Endodermal cell (in vitro differentiated cells): ENCODE data around the gene MACROH2A1. TPM values are rescaled to one million over a fixed set of nuclear protein-coding genes. Genes with fewer than 3 reads are reported as not detected.

Experiments used
- DNase-seq: peaks from one replicate; pipeline ENCODE4 v3.0.0-alpha.2; 2017
- H3K27ac ChIP-seq: 2 replicates; pipeline ENCODE4 v1.5.1; 2013; ENCODE audit warnings: mild to moderate bottlenecking, low read depth, low read length, moderate library complexity
- H3K27me3 ChIP-seq: 2 replicates; pipeline ENCODE4 v1.6.1; 2013; ENCODE audit warnings: mild to moderate bottlenecking, low read length, moderate library complexity; ENCODE audit not compliant: insufficient read depth, control insufficient read depth, poor library complexity, severe bottlenecking
- H3K36me3 ChIP-seq: 2 replicates; pipeline ENCODE4 v1.7.0; 2013; ENCODE audit warnings: mild to moderate bottlenecking, low read length, moderate library complexity; ENCODE audit not compliant: control insufficient read depth, insufficient read depth
- H3K4me1 ChIP-seq: one replicate; pipeline ENCODE4 v1.7.0; 2013; ENCODE audit warnings: low read length; ENCODE audit not compliant: control insufficient read depth, insufficient read depth
- H3K4me3 ChIP-seq: 2 replicates; pipeline ENCODE4 v1.5.1; 2013; ENCODE audit warnings: mild to moderate bottlenecking, low read length, moderate library complexity
- H3K9ac ChIP-seq: 2 replicates; pipeline ENCODE4 v1.6.1; 2013; ENCODE audit warnings: mild to moderate bottlenecking, low read length, moderate library complexity; ENCODE audit not compliant: poor library complexity, severe bottlenecking; ENCODE audit errors: extremely low read depth
- H3K9me3 ChIP-seq: 2 replicates; pipeline ENCODE4 v1.6.1; 2013; ENCODE audit warnings: mild to moderate bottlenecking, low read length, moderate library complexity; ENCODE audit not compliant: control insufficient read depth
- H3K27ac Mint-ChIP-seq: 2 replicates; pipeline ENCODE4 v1.8.0; 2020; ENCODE audit warnings: mixed read lengths
- H3K27me3 Mint-ChIP-seq: 2 replicates; pipeline ENCODE4 v1.8.0; 2021; ENCODE audit warnings: mild to moderate bottlenecking, mixed read lengths; ENCODE audit not compliant: insufficient read depth
- H3K36me3 Mint-ChIP-seq: 2 replicates; pipeline ENCODE4 v1.8.0; 2020; ENCODE audit warnings: low read depth, mixed read lengths
- H3K4me1 Mint-ChIP-seq: 2 replicates; pipeline ENCODE4 v1.8.0; 2020; ENCODE audit warnings: mixed read lengths
- H3K4me3 Mint-ChIP-seq: 2 replicates; pipeline ENCODE4 v1.8.0; 2020; ENCODE audit warnings: mild to moderate bottlenecking, moderate library complexity, mixed read lengths
- H3K9me3 Mint-ChIP-seq: 2 replicates; pipeline ENCODE4 v1.8.0; 2020; ENCODE audit warnings: mild to moderate bottlenecking, mixed read lengths
- CTCF ChIP-seq: fragments of 200-600 bp; sonication (generic); conservative IDR thresholded peaks from 2 replicates; pipeline ENCODE4 v1.5.0; 2021; ENCODE audit warnings: antibody characterized with exemption, mild to moderate bottlenecking
- WGBS, 2 experiments: methylation state at CpG; one replicate each; pipeline versions ENCODE4 v1.1.5 to v1.1.7; 2013; ENCODE audit warnings: missing lambda C conversion rate in 2 of 2, mixed read lengths in 1 of 2; ENCODE audit not compliant: insufficient coverage in 1 of 2, insufficient read length in 1 of 2; 5-methylcytosine and 5-hydroxymethylcytosine counted together
- long read RNA-seq, 4 experiments: library from polyadenylated mRNA in 2 of 4; library from RNA in 1 of 4; library from capped mRNA in 1 of 4; stranded (forward) in 3 of 4; unstranded in 1 of 4; transcript quantifications; one replicate each; pipeline ENCODE4 v2.0.0, GENCODE V29; 2020 to 2021; ENCODE audit warnings: inconsistent platforms in 1 of 4
- polyA plus RNA-seq, 2 experiments: library from polyadenylated mRNA; stranded (reverse); fragments of 50-300 nt; gene quantifications; one replicate each; pipeline ENCODE4 v1.2.3, GENCODE V29; 2013
- total RNA-seq, 2 donors: library from RNA; stranded (reverse); fragmentation: NEBNext Ultra II Directional in 1 of 2; extraction: Animal tissue kit (Norgen Biotek cat#: 25700) in 1 of 2; gene quantifications; 2 replicates in 1 of 2; 3 replicates in 1 of 2; pipeline ENCODE4 v1.2.1, GENCODE V29; 2021

MACROH2A1 gene
- total RNA-seq, result 100 to 1,000 TPM; 256 to 288 TPM
- 253 TPM for polyA plus RNA-seq (2013, experiment 1 of 2)
- 265 TPM for polyA plus RNA-seq (2013, experiment 2 of 2)
- long read RNA-seq, experiment 1, full-length matches to known transcripts, result 42 of 107 reads
- long read RNA-seq, experiment 1, partial matches to known transcripts, result 13 of 107 reads
- long read RNA-seq, experiment 1, other reads (novel, unspliced or antisense), result 52 of 107 reads
- long read RNA-seq, experiment 2, full-length matches to known transcripts, result 174 of 429 reads
- long read RNA-seq, experiment 2, partial matches to known transcripts, result 10 of 429 reads
- long read RNA-seq, experiment 2, other reads (novel, unspliced or antisense), result 245 of 429 reads
- long read RNA-seq, experiment 3, transcript H2AFY-217 (9 exons, 2,789 nt), result major isoform, 63 of 238 reads
- long read RNA-seq, experiment 3, transcript H2AFY-201 (9 exons, 1,881 nt), result minor isoform, 9 of 238 reads
- long read RNA-seq, experiment 3, transcript H2AFY-215 (9 exons, 1,314 nt), result minor isoform, 7 of 238 reads
- long read RNA-seq, experiment 3, partial matches to known transcripts, result 9 of 238 reads
- long read RNA-seq, experiment 3, other reads (novel, unspliced or antisense), result 150 of 238 reads
- long read RNA-seq, experiment 4, transcript H2AFY-201 (9 exons, 1,881 nt), result minor isoform, 5 of 244 reads
- long read RNA-seq, experiment 4, transcript H2AFY-207 (2 exons, 2,769 nt), result minor isoform, 8 of 244 reads
- long read RNA-seq, experiment 4, transcript H2AFY-217 (9 exons, 2,789 nt), result major isoform, 19 of 244 reads
- long read RNA-seq, experiment 4, partial matches to known transcripts, result 149 of 244 reads
- long read RNA-seq, experiment 4, other reads (novel, unspliced or antisense), result 55 of 244 reads

GRCh38 chr5:135398855-135399793 is at the start of gene MACROH2A1:
Gene MACROH2A1, minus strand, starts transcription at chr5:135399231. Its CDS starts 10,138 bp downstream, at chr5:135389093.
- peak; percentile 15 for TF ChIP-seq CTCF
- H3K27ac ChIP-seq, result peak within 1 kb of the TSS; percentile 77
- Mint-ChIP-seq H3K27ac (peak within 1 kb of the TSS; percentile 94), H3K9me3 (no peaks in the 10 kb centered on the region), H3K4me3 (peak within 1 kb of the TSS; percentile 78), H3K27me3 (peaks cover 25% of the 10 kb centered on the region), H3K4me1 (peaks cover 53% of the 10 kb centered on the region), H3K36me3 (peaks cover 3% of the 10 kb centered on the region)
- H3K4me3 ChIP-seq, result peak within 1 kb of the TSS; percentile 85
- peak within 1 kb of the TSS; percentile 89 for H3K9ac ChIP-seq
- no peaks in the 10 kb centered on the region for H3K27me3 ChIP-seq
- H3K4me1 ChIP-seq, result peaks cover 13% of the 10 kb centered on the region
- 0% methylated on average over 41 to 109 of the region's 109 CpGs for WGBS, 2 experiments
- H3K9me3 ChIP-seq, result no peaks in the 10 kb centered on the region
- DNase-seq, result peak; percentile 91
- H3K36me3 ChIP-seq, result no peaks in the 10 kb centered on the region

GRCh38 chr5:135448071-135448739 is 49.2 kb upstream of the MACROH2A1 start:
- Mint-ChIP-seq H3K9me3 (peaks cover 5% of the 10 kb centered on the region), H3K27me3 (peaks cover 54% of the 10 kb centered on the region), H3K4me3 (no peak overlapping the region), H3K4me1 (peaks cover 24% of the 10 kb centered on the region), H3K36me3 (no peaks in the 10 kb centered on the region), H3K27ac (no peak overlapping the region)
- no peaks in the 10 kb centered on the region for H3K36me3 ChIP-seq
- peaks cover 25% of the 10 kb centered on the region for H3K4me1 ChIP-seq
- no peaks in the 10 kb centered on the region for H3K27me3 ChIP-seq
- H3K4me3 ChIP-seq, result peak overlapping the region; percentile 46
- TF ChIP-seq CTCF, result no peak
- no peak overlapping the region for H3K27ac ChIP-seq
- DNase-seq, result peak; percentile 66
- WGBS, 2 experiments, result 62 to 69% methylated on average over 3 to 8 of the region's 9 CpGs
- peaks cover 4% of the 10 kb centered on the region for H3K9me3 ChIP-seq
- H3K9ac ChIP-seq, result no peak overlapping the region
